ENCODE measurements around the gene WNT7B. TPM values are rescaled to one million over a fixed set of nuclear protein-coding genes. Genes with fewer than 3 reads are reported as not detected.

Gene WNT7B
- total RNA-seq, 2 experiments from 2014 or later: not detected

- H3K36me3 Mint-ChIP-seq (ENCODE audit: low read depth): no peaks in the 10 kb centered on the region
- CTCF ChIA-PET: no interaction called here
- peaks cover 23% of the 10 kb centered on the region for H3K27me3 Mint-ChIP-seq
Measured at GRCh38 chr22:45953178-45953577, 23.8 kb downstream of the WNT7B start.

GRCh38 chr22:45952553-45952952 lies 24.4 kb downstream of the WNT7B start:
- Mint-ChIP-seq H3K36me3 (ENCODE audit: low read depth) (no peaks in the 10 kb centered on the region), H3K4me3 (no peak overlapping the region), H3K27ac (no peak overlapping the region), H3K4me1 (ENCODE audit: low read depth) (no peaks in the 10 kb centered on the region), H3K27me3 (peaks cover 23% of the 10 kb centered on the region), H3K9me3 (no peaks in the 10 kb centered on the region)
- no peak overlapping the region for H3K4me3 ChIP-seq (ENCODE audit: low read length)
- ATAC-seq (ENCODE audit: poor library complexity): no peak
- CTCF ChIA-PET: no interaction called here
- peaks cover 0 to 4% of the 10 kb centered on the region in 2 experiments for H3K9me3 ChIP-seq (ENCODE audit: control insufficient read depth in 1 of 2, insufficient read depth in 1 of 2, low read length in 2 of 2)
- no peaks in the 10 kb centered on the region for H3K36me3 ChIP-seq (ENCODE audit: insufficient read depth, low read length)
- TF ChIP-seq CTCF (IDR thresholded peaks at IDR 0.05): no peak
- H3K4me1 ChIP-seq (ENCODE audit: insufficient read depth, low read length): no peaks in the 10 kb centered on the region
- POLR2A ChIA-PET: no interaction called here
- DNase-seq: no peak
- H3K27ac ChIP-seq (ENCODE audit: low read depth in 1 of 2, low read length in 2 of 2): no peak overlapping the region
- intact Hi-C loops (cut with DNase I, micrococcal nuclease): no loop called here
- peaks cover 0 to 2% of the 10 kb centered on the region in 2 experiments for H3K27me3 ChIP-seq (ENCODE audit: control insufficient read depth in 1 of 2, insufficient read depth in 2 of 2, low read length in 2 of 2)

More at GRCh38 chr22:45953178-45953577, 23.8 kb downstream of the WNT7B start:
- Histone ChIP-seq H3K4me3 (ENCODE audit: low read length) (no peak overlapping the region), H3K36me3 (ENCODE audit: insufficient read depth, low read length) (no peaks in the 10 kb centered on the region), H3K27ac (ENCODE audit: low read depth in 1 of 2, low read length in 2 of 2) (no peak overlapping the region), H3K4me1 (ENCODE audit: insufficient read depth, low read length) (no peaks in the 10 kb centered on the region), H3K9me3 (ENCODE audit: control insufficient read depth in 1 of 2, insufficient read depth in 1 of 2, low read length in 2 of 2) (peaks cover 0 to 3% of the 10 kb centered on the region in 2 experiments), H3K27me3 (ENCODE audit: control insufficient read depth in 1 of 2, insufficient read depth in 2 of 2, low read length in 2 of 2) (peaks cover 0 to 2% of the 10 kb centered on the region in 2 experiments)
- Mint-ChIP-seq H3K4me3 (no peak overlapping the region), H3K4me1 (ENCODE audit: low read depth) (no peaks in the 10 kb centered on the region), H3K9me3 (no peaks in the 10 kb centered on the region), H3K27ac (no peak overlapping the region)
- ATAC-seq (ENCODE audit: poor library complexity) (no peak), DNase-seq (no peak)
- POLR2A ChIA-PET: no interaction called here
- intact Hi-C loops (cut with DNase I, micrococcal nuclease): no loop called here
- TF ChIP-seq CTCF (IDR thresholded peaks at IDR 0.05): no peak

- no peak overlapping the region for H3K27ac Mint-ChIP-seq
- CTCF ChIA-PET: no interaction called here
- no peak for TF ChIP-seq CTCF (IDR thresholded peaks at IDR 0.05)
- H3K9me3 Mint-ChIP-seq: no peaks in the 10 kb centered on the region
- H3K9me3 ChIP-seq (ENCODE audit: control insufficient read depth in 1 of 2, insufficient read depth in 1 of 2, low read length in 2 of 2): peaks cover 0 to 4% of the 10 kb centered on the region in 2 experiments
- H3K4me1 Mint-ChIP-seq (ENCODE audit: low read depth): no peaks in the 10 kb centered on the region
- H3K36me3 Mint-ChIP-seq (ENCODE audit: low read depth): no peaks in the 10 kb centered on the region
- ATAC-seq (ENCODE audit: poor library complexity) (no peak), DNase-seq (no peak)
- H3K27ac ChIP-seq (ENCODE audit: low read depth in 1 of 2, low read length in 2 of 2): no peak overlapping the region
- H3K4me3 Mint-ChIP-seq: no peak overlapping the region
- H3K4me1 ChIP-seq (ENCODE audit: insufficient read depth, low read length): no peaks in the 10 kb centered on the region
- POLR2A ChIA-PET: no interaction called here
- no peaks in the 10 kb centered on the region for H3K36me3 ChIP-seq (ENCODE audit: insufficient read depth, low read length)
- intact Hi-C loops (cut with DNase I, micrococcal nuclease): no loop called here
- peaks cover 26% of the 10 kb centered on the region for H3K27me3 Mint-ChIP-seq
- peaks cover 0 to 4% of the 10 kb centered on the region in 2 experiments for H3K27me3 ChIP-seq (ENCODE audit: control insufficient read depth in 1 of 2, insufficient read depth in 2 of 2, low read length in 2 of 2)
- H3K4me3 ChIP-seq (ENCODE audit: low read length): no peak overlapping the region
Measured at GRCh38 chr22:45952151-45952550, 24.8 kb downstream of the WNT7B start.

All from CD4-positive, alpha-beta T cell (primary cell).